ENCODE results near the gene CSNK1E.

CSNK1E gene

DNA sequence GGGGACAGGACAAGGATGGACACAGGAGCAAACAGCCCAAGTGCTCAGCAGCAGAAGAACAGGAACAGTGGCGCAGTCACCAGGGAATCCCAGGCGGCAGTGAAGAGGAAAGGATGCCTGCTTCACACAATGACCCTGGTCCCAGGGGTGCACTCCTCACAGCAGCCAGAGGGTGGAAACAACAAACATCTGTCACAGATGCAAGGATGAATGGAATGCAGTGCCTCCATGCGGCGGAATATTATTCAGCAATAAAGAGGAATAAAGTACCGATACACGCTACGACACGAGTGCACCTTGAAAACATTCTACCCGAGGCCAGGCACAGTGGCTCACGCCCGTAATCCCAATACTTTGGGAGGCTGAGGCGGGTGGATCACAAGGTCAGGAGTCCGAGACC is 12.7 kb downstream of the CSNK1E start:
- DNase-seq: no peak

DNA sequence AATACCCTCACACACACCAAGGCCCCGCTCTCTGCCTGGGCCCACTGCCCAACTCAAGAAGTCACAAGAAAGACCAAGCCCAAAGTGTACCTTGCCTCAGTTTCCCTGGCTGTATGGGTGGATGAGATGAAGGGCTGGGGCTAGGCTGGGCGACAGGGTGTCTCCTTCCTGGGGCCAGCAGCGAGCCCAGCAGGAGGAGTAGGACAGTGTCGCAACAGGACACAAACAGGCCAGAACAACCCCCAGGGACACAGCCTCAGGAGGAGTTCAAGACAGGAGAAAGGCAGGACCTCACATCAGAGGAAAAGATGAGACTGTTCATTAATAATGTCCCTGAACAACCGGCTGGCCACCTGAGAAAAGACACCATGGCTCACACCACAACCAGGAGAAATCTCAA is 13.3 kb downstream of the CSNK1E start:
- no peak for DNase-seq

DNA sequence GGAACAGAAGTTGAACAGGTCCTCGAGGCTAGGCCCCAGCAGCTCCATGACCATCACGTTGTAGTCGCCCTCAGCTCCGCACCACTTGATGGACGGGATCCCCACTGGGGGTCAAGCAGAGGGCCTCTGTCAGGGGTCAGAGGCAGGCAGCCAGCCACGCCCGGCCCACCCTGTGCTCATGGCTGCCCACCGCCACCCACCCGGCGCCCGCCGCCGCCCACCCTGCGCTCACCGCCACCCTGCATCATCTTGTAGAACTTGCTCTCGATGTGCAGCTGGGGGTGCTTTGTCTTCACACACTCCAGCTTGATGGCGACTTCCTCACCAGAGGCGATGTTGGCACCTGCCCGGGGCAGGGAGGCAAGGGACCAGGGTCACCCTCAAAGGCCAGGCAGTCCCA is 14.3 kb downstream of the CSNK1E start:
- DNase-seq: no peak

DNA sequence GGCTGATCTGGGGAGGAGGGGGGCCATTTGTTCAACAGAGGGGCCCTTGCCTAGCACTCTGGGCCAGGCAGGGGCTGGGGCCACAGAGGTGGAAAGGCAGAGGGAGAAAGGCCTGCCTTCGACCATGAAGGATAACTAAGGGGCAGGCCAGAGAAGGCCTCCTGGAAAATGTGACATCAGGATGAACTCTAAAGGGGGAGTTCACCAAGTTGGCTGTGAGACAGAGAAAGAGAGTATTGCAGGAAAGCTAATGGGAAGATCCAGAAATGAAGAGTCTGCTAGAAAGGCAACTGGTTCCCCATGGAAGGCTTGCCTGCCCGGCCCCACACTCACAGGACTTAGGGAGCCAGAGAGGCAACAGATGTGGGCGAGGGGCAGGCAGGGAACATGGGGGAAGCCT is 16.3 kb downstream of the CSNK1E start:
- DNase-seq: no peak

DNA sequence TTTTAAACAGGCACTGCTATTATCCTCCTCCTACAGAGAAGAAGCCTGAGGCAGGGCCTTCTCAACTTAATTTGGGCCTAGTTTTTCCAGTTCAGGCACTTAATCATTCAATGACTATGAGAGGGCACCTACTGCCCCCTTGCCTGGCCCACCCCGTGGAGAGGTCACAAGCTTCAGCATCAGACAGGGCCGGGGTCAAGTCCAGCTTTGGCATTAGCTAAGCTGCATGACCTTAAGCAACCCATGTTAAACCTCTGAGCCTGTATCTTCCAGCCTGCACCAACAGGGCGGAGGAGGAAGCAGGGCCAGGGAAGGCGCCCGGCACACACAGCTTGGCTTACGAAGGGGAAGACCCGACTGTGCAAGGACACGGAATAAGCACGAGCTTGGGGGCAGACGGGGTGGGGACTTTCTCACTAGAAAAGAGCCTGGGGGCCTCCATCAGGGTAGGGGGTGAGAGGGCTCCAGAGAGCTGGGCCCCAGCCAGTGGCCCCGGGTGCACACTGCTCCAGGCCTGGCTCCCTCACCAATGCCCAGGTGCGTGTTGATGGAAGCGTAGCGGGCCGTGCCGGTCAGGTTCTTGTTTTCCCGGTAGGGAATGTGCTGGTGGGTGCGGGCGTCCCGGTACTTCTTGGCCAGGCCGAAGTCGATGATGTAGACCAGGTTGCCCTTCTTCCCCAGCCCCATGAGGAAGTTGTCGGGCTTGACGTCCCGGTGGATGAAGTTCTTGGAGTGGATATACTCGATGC is 16.9 kb downstream of the CSNK1E start:
- no peak for DNase-seq

DNA sequence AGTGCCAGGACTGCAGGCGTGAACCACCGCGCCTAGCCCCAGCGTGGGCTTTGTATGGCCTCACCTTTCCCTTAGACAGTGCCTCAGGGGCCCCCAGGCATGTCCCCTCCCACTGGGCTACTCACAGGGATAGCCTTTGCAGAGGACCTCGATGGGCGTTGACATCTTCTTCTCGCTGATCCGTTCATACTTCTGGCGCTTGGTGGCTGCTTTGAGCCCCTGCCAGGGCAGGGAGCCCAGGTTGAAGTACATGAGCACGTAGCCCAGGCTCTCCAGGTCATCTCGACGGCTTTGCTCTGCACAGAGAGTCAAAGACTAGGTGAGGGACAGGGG is 17.5 kb downstream of the CSNK1E start:
- DNase-seq: no peak

DNA sequence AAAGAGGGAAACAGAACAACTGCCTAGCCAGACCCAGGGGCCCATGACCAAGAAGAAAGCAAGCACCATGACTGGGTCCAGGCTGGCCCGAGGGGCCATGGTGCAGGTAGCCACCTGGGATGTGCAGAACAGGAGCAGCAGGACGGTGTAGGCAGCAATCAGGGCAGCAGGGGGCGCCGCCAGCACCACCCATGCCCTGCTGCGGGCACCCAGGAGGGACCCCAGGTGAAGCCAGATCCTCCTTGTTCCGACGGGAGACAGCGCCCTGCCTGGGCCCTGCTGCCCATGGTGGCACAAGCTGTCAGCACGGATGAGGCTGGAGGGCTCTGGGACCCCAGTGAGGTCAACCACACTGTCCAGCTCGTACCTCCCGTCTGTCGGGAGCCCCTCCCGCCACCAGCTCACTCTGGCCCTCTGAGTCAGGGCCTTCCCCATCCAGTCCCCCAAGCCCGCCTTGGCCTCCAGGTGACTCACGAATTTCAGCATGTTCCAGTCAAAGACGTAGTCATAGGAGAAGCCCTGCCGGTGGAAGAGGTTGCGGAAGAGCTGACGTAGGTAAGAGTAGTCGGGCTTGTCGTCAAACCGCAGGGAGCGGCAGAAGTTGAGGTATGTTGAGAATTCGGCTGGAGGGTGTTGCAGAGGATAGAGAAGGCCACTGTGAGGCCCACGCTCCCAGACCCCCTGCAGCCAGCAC is 18.8 kb downstream of the CSNK1E start:
- peak; percentile 57 for DNase-seq

DNA sequence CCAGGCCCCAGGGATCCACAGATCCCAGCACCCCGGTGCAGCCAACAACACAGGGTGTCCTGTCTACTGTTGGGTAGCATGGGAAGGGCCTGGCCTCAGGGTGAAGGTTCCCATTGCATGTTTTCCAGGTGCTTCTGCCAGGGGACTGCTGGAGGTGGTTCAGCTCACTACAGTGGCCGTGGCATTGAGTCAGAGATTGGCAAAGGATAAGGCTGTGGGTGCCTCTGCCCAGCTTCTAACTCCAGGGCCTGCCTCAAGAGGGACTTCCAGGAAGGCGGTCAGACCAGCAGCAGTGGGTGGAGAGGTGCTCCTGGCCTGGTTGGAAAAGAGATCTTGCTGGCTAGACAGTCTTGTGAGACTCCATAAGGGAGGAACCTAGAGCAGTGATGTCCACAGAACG is 20.9 kb downstream of the CSNK1E start:
- no peak for DNase-seq

DNA sequence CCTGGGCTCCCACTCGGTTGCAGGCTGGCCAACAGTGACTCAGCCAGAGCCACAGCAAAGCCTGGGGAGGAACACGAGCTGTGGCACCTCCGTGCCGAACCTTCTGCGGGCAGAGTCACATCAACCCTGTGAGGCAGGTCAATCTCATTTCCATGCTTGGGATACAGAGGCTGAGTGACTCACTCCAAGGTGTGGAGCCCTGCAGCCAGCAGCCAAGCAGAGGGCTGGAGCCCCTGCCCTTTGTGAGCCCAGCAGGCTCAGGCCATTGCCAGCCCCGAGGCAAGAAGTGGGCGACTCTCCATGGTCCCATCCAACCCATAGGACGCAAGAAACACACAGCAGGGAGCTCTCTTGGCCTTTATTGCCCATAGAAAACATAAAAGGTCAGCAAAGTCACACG is 21.4 kb downstream of the CSNK1E start:
- DNase-seq: no peak

DNA sequence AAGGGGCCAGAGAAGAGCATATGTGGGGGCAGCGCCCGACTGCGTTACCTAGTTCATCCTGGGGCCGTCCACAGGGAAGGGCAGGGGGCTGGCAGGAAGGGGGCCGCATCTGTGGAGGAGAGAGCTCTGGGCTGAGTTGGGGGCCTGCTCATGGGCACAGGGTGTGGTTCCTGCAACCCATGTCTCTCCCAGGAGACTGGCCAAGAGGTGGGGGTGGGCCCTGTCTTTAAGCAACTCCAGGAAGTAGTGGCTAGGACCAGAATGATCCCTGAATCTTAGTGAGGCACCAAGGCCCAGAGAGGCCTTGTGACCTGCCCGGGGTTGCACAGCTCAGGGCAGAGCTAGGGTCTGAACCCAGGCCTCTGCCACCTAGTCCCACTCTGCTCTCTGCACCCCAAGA is 21.9 kb downstream of the CSNK1E start:
- DNase-seq: no peak

DNA sequence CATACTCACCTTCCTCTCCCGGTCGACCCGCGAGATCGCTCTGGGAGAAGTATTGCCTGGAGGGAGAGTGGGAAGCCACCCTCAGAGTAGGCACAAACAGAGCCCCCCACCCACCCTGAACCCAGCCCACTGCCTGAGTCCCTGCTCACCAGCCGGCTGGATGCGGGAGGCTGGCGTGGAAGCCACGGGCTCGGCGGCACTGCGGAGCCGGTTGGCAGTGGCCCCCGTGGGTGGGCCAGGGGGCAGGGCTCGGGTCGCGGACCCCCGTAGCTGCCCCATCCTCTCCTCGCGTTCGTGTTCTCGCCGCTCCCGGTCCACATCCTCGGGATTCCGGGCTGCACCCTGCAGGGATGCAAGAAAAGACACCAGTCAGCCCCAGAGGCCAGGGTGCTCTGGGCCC is 23.0 kb downstream of the CSNK1E start:
- no peak for DNase-seq

DNA sequence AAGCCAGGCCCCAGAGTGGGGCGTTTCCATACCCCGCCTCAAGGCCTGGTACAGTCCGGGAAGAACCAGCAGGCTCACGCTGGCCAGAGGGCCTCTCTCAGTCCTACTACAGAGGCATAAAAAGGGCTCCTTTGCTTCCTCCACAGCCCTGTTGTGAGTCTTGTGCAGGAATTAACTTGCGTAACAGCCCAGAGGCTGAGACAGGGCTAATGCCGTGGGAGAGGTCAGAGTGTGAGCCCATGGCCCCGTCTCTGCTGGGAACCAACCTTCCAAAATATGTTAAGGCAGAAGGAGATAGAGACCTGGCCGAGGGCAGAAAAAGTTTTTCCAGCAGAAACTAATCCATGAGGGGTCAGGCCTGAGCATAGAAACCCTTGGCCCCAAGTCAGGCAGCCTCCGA is 24.5 kb downstream of the CSNK1E start:
- DNase-seq: no peak

DNA sequence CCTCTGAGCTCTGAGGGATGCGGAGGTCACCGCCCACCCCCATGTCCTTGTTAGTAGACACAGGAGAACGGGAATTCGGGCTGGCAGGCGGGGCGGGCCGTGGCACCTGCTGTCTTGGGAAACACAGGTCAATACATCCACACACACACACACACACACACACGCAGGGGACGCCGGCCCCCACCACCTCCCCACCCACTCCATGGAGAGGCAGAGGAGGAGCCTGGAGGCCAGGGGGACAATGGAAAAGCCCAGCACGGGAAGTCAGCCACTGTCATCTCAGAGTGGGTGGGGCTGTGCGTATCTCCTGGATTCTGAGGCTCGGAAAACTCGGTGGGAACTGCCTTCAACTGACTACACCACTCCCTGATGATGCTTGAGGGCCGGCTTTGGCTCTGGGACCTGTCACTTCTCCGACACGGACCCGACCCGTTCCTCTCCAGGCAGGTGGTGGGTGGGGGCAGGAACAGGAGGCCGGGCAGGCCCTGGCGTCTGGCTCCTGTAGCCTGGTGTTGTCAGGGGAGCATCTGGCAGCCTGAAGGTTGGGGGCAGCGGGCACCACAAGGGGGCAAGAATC is 25.9 kb downstream of the CSNK1E start:
- no peak for DNase-seq

DNA sequence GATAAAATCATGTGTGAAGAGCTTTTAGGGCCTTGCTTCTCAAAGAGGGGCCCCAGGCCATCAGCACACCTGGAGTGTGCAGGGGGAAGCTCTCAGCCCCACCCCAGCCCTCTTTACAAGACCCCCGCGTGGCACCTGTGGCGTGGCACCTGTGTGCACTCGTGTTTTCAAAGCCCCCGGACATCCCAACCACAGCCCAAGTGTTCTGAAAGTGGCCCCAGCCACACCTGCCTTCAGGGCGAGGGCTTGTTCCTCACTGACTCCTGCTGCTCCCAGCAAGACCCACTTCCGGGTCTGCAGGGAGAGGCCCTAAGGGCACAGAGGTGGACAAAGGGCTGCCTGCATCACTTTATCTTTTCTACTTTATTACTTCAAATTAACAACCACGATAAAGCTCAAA is 26.9 kb downstream of the CSNK1E start:
- DNase-seq: no peak

DNA sequence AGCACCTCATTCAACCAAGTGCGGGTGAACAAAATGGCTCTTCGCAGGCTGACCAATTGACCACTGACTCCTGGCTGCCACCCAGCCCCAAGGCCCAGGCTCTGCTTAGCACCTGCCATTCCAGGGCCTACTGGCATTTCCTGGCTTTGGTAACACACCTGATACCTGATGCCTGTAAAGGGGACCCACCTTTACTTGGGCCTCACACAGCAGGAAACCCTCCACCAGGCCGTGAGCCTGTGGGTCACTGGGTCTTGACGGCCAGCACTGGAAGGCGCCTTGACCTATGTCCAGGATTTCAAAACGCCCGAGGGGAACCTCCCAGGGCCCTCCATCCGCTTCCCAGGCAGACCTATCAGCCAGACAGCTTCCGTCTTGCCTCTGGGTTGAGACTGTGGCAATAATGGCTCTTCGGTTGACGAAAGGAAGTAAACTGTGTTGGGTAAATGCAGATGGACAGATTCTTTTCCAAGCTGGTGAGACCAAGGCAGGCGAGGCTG is 27.6 kb downstream of the CSNK1E start:
- DNase-seq: no peak

DNA sequence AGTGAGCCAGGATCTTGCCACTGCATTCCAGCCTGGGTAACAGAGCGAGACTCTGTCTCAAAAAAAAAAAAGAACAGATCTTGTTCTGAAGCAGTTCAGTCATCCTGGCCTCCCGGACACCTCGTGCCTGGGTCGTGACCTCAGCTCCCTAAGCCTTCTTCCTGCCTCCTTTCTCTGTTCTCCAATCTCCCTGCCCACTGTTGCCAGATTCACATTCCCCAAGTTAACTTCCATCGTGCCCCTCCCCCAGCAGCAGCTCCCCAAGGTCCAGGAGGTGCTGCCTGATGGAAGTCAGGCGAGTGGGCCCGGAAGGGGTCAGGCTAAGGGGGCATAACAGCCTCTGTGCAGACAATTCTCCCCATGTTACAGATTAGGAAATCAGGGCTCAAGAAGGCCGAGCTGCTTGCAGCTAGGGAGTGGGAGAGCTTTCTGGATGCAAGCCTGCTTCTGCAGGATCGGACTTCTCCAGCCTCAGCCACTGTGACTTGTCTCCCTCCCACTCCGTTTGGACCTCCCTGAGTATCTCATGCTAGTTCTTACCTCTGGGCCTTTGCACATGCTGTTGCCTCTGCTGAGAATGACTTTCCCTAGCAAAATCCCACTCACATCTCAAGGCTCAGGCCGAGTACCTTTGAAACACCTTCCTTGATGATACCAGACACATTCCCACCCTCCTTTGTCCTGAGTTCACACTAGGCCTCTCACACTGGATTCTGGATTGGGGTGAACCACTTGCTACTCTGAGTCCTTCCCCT is 30.1 kb downstream of the CSNK1E start:
- no peak for DNase-seq

DNA sequence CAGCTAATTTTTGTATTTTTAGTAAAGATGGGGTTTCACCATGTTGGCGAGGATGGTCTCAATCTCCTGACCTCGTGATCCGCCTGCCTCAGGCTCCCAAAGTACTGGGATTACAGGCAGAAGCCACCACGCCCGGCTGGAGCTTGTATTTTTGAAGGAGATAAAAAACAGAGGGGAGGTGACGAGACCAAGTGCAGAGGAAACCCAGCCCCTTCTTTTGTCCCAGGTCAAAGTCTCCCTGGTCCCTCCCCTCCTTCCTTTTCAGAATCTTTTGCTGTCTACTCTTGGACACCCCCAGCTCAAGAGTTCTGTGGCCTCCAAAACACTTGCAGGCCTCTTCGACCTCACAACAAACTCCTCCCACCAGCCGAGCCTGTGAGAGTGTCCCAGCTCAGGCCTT is 32.2 kb downstream of the CSNK1E start:
- no peak for DNase-seq

DNA sequence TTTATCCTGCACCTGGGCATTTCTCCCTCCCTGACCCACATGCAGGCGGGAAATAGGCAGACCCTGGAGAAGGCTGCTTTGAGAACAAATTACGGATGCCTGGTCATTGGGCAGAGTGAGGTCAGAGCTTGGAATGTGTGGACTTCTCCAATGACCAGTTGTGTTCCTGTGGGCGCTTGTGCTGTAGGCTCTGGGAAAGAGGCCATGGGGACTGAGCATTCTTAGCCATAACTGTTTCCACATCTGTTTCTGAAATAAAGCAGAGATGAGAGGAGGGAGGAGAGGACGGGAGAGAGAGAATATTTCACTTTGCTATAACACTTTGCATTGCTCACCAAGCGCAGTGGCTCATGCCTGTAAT is 33.2 kb downstream of the CSNK1E start:
- DNase-seq: no peak

DNA sequence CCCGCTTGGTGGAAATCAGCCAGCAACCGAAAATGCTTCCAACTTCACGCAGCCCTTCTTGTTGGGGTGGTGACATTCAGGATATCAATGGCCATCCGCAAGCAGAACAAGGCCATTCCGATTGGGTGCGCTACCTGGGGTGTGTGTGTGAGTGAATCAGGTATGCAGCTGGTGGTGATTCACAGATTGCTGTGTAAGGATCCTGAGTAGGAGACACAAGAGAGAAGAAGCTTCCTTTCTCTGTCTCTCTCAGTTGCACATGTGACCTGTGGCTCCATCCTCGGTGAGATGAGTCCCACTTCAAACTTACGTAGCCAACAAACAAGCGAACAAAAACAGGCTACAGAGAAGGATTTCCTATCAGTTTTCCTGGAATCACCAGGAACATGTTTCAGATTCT is 34.8 kb downstream of the CSNK1E start:
- DNase-seq: no peak

DNA sequence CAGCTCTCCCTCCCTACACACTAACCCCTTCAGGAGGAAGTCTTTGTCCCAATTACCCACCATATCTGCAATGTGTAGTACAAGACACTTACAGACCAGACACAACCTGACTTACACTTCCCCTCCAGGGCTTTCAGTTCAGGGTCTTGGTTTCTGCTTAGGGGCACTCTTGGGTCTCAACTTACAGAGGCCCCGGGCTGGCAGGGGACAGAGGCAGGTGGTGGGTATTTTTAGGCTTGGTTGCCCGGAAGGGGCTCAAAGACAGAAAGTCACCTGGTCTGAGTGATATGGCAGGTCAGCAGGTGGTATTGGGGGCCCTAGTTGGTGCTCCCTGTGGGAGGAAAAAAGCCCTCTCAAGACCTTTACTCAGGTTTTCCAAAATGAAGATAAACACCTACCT is 41.1 kb downstream of the CSNK1E start:
- DNase-seq: no peak

DNA sequence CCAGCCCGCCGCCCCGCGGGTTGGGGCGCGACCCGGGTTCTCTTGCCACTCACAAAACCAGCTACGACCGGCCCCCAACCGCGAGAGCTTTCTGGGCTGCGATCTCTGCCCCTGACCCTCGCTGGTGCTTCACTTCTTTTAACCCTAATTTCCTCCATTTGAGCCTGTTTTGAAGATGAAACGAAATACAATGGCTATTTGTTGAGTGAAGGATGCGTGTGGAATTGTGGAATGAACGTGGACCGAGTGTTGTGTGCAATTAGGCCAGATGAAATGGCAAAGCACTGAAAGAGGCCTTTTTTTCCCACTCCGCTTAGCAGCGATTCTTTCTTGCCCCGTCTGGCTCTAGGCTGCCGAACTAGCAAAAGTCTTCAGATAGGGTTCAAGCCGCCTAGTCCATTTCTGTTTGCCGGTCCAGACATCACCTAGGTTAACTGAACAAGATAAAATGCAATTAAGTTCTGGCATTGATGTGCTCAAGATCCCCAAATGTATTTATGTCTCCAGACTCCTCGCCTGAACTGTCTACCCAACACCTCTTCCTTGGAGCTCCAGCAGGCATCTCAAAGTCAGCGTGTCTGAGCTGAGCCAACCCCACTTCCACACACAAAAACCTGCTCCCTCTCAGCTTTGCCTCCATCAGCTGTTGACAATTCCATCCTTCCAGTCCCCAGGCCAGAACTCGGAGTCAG is 44.0 kb downstream of the CSNK1E start:
- no peak for DNase-seq

DNA sequence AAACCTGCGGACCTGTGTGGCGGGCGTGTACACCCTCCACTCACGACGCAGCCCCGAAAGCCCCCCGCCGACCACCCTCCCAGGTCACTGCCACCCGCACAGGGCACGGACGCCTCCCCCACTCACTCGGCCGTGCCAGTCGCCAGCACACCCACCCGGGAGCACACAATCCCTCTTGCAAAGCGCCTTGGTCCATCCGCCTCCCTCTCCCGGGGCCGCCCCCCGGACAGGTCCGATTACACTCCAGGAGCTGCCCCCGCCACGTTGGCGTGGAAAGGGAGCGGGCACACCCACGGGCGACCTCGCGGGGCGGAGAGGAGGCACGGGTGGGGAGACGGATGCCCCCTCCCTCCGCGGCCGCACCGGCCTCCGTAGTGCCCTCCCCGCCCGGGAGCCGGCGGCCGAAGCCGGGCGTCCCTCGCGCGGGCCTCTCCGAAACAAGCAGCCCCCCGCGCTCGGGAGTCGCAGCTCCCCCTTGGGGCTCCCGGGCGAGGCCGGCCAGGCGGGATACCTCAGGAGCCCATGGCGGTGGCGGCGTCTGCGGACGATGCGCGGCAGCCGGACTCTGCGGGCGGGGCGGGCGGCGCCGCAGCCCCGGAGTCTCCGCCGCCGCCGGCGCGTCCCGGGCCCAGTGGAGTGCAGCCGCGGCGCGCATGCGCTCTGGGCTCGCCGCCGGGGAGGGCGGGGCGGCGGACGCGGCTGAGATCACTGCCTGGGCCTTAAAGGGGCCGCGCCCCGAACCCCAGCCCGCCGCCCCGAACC is 44.7 kb downstream of the CSNK1E start, which contains the start of gene TMEM184B:
TSS of gene TMEM184B (minus strand) at position 638 of the 762 bp plus-strand sequence. CDS start 25,049 bp downstream, outside the sequence.
- DNase-seq: peak; percentile 34

Data from NCI-H226 (cell line).